SK-N-MC (cell line): Measurements from ENCODE around the gene CHD1L.

Experiments used
- EZH2 ChIP-seq: fragments of 200-600 bp; sonication (generic); IDR thresholded peaks from one replicate; pipeline ENCODE4 v1.6.1; 2017; ENCODE audit warnings: antibody characterized with exemption
- FOXP2 ChIP-seq: optimal IDR thresholded peaks from 2 replicates; pipeline ENCODE3; 2011; ENCODE audit warnings: mild to moderate bottlenecking, moderate library complexity; ENCODE audit not compliant: insufficient read depth; ENCODE audit errors: extremely low read length, control extremely low read depth
- POLR2AphosphoS5 ChIP-seq: IDR thresholded peaks from 2 replicates; pipeline ENCODE4 v1.6.1; 2012; ENCODE audit warnings: mild to moderate bottlenecking, low read depth, low read length, borderline replicate concordance

DNA sequence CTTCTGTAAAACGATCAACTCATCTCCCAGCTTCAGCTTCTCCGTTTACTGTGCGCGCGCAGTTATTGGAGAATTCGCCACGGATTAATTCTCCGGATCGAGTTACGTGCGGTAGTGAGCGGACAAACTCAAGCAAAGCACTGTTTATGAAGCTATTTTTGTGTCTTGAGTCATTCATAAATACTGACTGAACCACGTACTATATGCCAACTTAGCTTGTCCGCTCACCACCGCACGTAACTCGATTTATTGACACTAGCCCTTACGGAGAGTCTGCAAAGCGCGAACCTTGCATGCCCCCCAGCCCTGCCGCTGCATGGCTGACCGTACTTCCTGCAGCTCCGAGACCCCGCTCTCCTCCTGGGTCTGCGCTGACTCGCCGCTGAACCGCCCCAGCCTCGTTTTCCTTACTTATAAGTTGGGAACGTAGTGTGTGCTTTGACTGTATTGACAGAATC, 773 bp downstream of the CHD1L start:
- no peak for TF ChIP-seq POLR2AphosphoS5
- TF ChIP-seq EZH2: no peak
- no peak for TF ChIP-seq FOXP2
